Panc1 (cell line): ENCODE results near the gene GRIK4. TPM values are rescaled to one million over a fixed set of nuclear protein-coding genes. Genes with fewer than 3 reads are reported as not detected.

Source experiments
- ATAC-seq: fragments of 200-7000 bp; cut with Tn5 transposase; 2 replicates; pipeline ENCODE4 v1.9.1; 2020; ENCODE audit warnings: mild to moderate bottlenecking, moderate library complexity
- BruUV-seq: library from RNA; stranded (reverse); fragments of 400-500 nt; replicated peaks from 2 replicates; lab custom pipeline; 2021; lab: Mats Ljungman, UMichigan
- CTCF ChIA-PET: fragments of 300-600 bp; sonication (Branson Sonifier 250); formaldehyde crosslinking; loops from one replicate; lab custom pipeline; 2022; ENCODE audit warnings: antibody characterized with exemption; lab: Charles Lee
- POLR2A ChIA-PET: fragments of 300-600 bp; sonication (Branson Sonifier 250); formaldehyde crosslinking; loops from one replicate; lab custom pipeline; 2022; ENCODE audit warnings: antibody characterized with exemption; lab: Charles Lee
- DNase-seq: peaks from one replicate; pipeline ENCODE4 v3.0.0-alpha.2; 2010; ENCODE audit warnings: low read depth, low spot score
- H3K27ac ChIP-seq: 2 replicates; pipeline ENCODE4 v1.5.1; 2011; ENCODE audit warnings: mild to moderate bottlenecking, low read length, inconsistent platforms
- H3K27me3 ChIP-seq: fragments of 200-500 bp; sonication (Bioruptor generic); 2 replicates; pipeline ENCODE4 v1.6.0; 2014; ENCODE audit warnings: low read length, inconsistent platforms; ENCODE audit not compliant: control insufficient read depth, insufficient read depth
- H3K36me3 ChIP-seq: fragments of 200-500 bp; sonication (Bioruptor generic); 2 replicates; pipeline ENCODE4 v1.5.1; 2014; ENCODE audit warnings: inconsistent platforms, mild to moderate bottlenecking, low read length, moderate library complexity; ENCODE audit not compliant: control insufficient read depth, insufficient read depth
- H3K4me1 ChIP-seq: 2 replicates; pipeline ENCODE4 v1.5.1; 2011; ENCODE audit warnings: inconsistent platforms, mild to moderate bottlenecking, low read length, moderate library complexity; ENCODE audit not compliant: control insufficient read depth, insufficient read depth
- H3K4me3 ChIP-seq, 2 experiments: 2 replicates each; pipeline ENCODE4 v1.5.1; 2011 to 2012; ENCODE audit warnings: low read depth in 2 of 2, low read length in 2 of 2, mild to moderate bottlenecking in 2 of 2, inconsistent platforms in 1 of 2, moderate library complexity in 1 of 2
- H3K9me3 ChIP-seq: fragments of 200-500 bp; sonication (Bioruptor generic); 2 replicates; pipeline ENCODE4 v1.5.1; 2014; ENCODE audit warnings: low read depth, mild to moderate bottlenecking, inconsistent platforms, low read length, moderate library complexity; ENCODE audit not compliant: control insufficient read depth, insufficient read depth
- CTCF ChIP-seq: fragments of 450-650 bp; IDR thresholded peaks from 2 replicates; pipeline ENCODE4 v1.5.1; 2017; ENCODE audit warnings: mild to moderate bottlenecking
- POLR2AphosphoS5 ChIP-seq: IDR thresholded peaks from 2 replicates; pipeline ENCODE4 v1.6.1; 2012; ENCODE audit warnings: mild to moderate bottlenecking, low read depth, low read length, moderate library complexity
- REST ChIP-seq, 2 experiments: IDR thresholded peaks; 2 replicates each; pipeline ENCODE4 v1.6.1; 2011 to 2012; ENCODE audit warnings: low read depth in 2 of 2, control low read depth in 1 of 2, low read length in 1 of 2, mild to moderate bottlenecking in 1 of 2, moderate library complexity in 1 of 2; ENCODE audit not compliant: insufficient read depth in 1 of 2
- SIN3A ChIP-seq: IDR thresholded peaks from 2 replicates; pipeline ENCODE4 v1.6.1; 2012; ENCODE audit warnings: low read depth, mild to moderate bottlenecking, low read length, moderate library complexity, borderline replicate concordance; ENCODE audit not compliant: insufficient read depth
- TCF7L2 ChIP-seq: IDR thresholded peaks from 2 replicates; pipeline ENCODE4 v1.6.1; 2011; ENCODE audit warnings: mild to moderate bottlenecking, low read depth, low read length, inconsistent platforms
- in situ Hi-C: cut with HindIII; loops from 2 replicates; pipeline ENCODE4 v1.10.0; 2016; ENCODE audit warnings: low sequenced_read_pairs, low pct_unique_long_range_greater_than_20kb
- intact Hi-C: fragments of 100-400 bp; cut with micrococcal nuclease; formaldehyde crosslinking; loops from one replicate; pipeline ENCODE4 v1.10.0; 2022; ENCODE audit not compliant: unreplicated experiment
- total RNA-seq: library from RNA; stranded (reverse); gene quantifications from one replicate; pipeline ENCODE4 v1.2.1, GENCODE V29; 2021; ENCODE audit not compliant: unreplicated experiment

The GRIK4 gene
- total RNA-seq, 1 experiment from 2014 or later: 0.62 TPM

DNA sequence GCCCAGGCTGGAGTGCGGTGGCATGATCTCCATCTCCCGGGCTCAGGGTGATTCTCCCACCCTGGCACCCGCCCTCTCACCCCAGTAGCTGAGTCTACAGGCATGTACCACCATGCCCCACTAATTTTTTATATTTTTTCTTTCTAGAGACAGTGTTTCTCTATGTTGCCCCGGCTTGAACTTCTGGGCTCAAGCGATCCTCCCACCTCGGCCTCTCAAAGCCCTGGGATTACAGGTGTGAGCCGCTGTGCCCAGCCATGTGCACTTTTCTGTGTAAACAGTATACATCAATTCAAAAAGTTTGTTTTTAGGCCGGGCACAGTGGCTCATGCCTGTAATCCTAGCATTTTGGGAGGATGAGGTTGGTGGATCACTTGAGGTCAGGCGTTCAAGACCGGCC, 14.7 kb downstream of the GRIK4 start:
- ChIA-PET CTCF (no interaction called here), POLR2A (interaction anchor here (0.6 kb wide), 1 partner anchor 437 kb away, joined by 4 read pairs; no protein-coding TSS in a partner anchor)

GRCh38 chr11:120527111-120527761, 15.7 kb downstream of the GRIK4 start:
- DNase-seq: no peak
- in situ Hi-C loops: no loop called here
- peaks cover 3% of the 10 kb centered on the region; the same call in 1 of the 2 replicates for H3K4me1 ChIP-seq
- H3K27me3 ChIP-seq: no peaks in the 10 kb centered on the region
- no peaks in the 10 kb centered on the region for H3K9me3 ChIP-seq
- no peak overlapping the region for H3K27ac ChIP-seq
- intact Hi-C loops: no loop called here
- TF ChIP-seq SIN3A: no peak
- TF ChIP-seq REST (IDR thresholded peaks at IDR 0.05; ENCODE audit: insufficient read depth in 1 of 2, low read depth in 2 of 2, low read length in 1 of 2): no peak
- CTCF ChIA-PET: interaction anchor here (1.1 kb wide), 1 partner anchor 15 kb away, joined by 7 read pairs; no protein-coding TSS in a partner anchor
- H3K4me3 ChIP-seq: no peak overlapping the region
- POLR2A ChIA-PET: no interaction called here
- ATAC-seq: no peak
- H3K36me3 ChIP-seq: no peaks in the 10 kb centered on the region
- no TSS peak for BruUV-seq

More for the DNA sequence above, 14.7 kb downstream of the GRIK4 start:
- Histone ChIP-seq H3K36me3 (no peaks in the 10 kb centered on the region), H3K4me3 (no peak overlapping the region), H3K27me3 (no peaks in the 10 kb centered on the region), H3K4me1 (peaks cover 3% of the 10 kb centered on the region; the same call in 1 of the 2 replicates), H3K9me3 (no peaks in the 10 kb centered on the region), H3K27ac (no peak overlapping the region)
- no TSS peak for BruUV-seq
- intact Hi-C loops (no loop called here), in situ Hi-C loops (no loop called here)
- no peak for TF ChIP-seq REST (IDR thresholded peaks at IDR 0.05; ENCODE audit: insufficient read depth in 1 of 2, low read depth in 2 of 2, low read length in 1 of 2)
- no peak for TF ChIP-seq SIN3A
- no peak for TF ChIP-seq TCF7L2
- TF ChIP-seq CTCF: no peak
- TF ChIP-seq POLR2AphosphoS5: no peak
- DNase-seq (no peak), ATAC-seq (no peak)
